ENCODE results near the gene RAD51B. TPM values are rescaled to one million over a fixed set of nuclear protein-coding genes. Genes with fewer than 3 reads are reported as not detected.

Gene RAD51B
- polyA plus RNA-seq, 1 donor (not counting 4 experiments of a cell fraction or from before 2014, with no cell fraction given) = 13.3 TPM

DNA sequence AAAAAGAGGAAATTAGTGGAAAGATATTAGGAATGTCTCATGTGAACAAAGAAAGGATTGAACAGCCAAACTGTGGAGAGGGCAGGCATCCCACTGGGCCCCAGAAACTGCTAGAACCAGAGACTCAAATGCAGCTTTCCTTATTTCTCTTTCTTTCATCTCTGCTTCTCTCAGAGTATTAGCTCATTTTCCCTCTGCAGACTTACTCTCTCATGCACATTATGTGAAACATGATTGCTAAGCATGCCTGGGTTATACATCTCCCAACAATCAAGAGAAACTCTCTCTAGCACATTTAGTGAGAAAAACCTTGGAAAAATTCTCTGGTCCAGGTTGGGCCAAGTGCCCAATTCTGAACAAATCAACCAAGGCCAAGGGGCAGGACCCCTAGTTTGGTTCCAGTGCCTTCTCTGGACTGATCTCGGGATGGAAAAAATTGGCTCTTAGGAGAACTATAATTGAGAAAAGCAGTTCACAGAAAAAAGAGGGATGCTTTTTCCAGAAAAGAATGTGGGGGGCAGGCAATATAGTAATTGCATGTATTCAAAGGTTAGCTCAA lies 313.1 kb downstream of the RAD51B start:
- H3K9me3 ChIP-seq (ENCODE audit: control insufficient read depth, low read depth, low read length) = no peaks in the 10 kb centered on the region
- H3K4me3 ChIP-seq (ENCODE audit: control insufficient read depth in 2 of 3, extremely low read depth in 1 of 3, insufficient read depth in 2 of 3, low read depth in 1 of 3, low read length in 3 of 3) = no peak overlapping the region
- dilution Hi-C loops (cut with MboI; ENCODE audit: extremely low pct_ligation_motif_present, low sequenced_read_pairs) = no loop called here
- H2AFZ ChIP-seq (ENCODE audit: control insufficient read depth, low read length) = no peak overlapping the region
- H3K36me3 ChIP-seq (ENCODE audit: control insufficient read depth in 2 of 2, extremely low read depth in 1 of 2, insufficient read depth in 2 of 2, low read length in 2 of 2) = no peaks in the 10 kb centered on the region
- TF ChIP-seq EZH2 (IDR thresholded peaks at IDR 0.05; ENCODE audit: low read length) = no peak
- TF ChIP-seq, protein P1, sequence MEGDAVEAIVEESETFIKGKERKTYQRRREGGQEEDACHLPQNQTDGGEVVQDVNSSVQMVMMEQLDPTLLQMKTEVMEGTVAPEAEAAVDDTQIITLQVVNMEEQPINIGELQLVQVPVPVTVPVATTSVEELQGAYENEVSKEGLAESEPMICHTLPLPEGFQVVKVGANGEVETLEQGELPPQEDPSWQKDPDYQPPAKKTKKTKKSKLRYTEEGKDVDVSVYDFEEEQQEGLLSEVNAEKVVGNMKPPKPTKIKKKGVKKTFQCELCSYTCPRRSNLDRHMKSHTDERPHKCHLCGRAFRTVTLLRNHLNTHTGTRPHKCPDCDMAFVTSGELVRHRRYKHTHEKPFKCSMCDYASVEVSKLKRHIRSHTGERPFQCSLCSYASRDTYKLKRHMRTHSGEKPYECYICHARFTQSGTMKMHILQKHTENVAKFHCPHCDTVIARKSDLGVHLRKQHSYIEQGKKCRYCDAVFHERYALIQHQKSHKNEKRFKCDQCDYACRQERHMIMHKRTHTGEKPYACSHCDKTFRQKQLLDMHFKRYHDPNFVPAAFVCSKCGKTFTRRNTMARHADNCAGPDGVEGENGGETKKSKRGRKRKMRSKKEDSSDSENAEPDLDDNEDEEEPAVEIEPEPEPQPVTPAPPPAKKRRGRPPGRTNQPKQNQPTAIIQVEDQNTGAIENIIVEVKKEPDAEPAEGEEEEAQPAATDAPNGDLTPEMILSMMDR (optimal IDR thresholded peaks at IDR 0.05 in 1 of 3, IDR thresholded peaks at IDR 0.05 in 1 of 3, conservative IDR thresholded peaks at IDR 0.05 in 1 of 3; ENCODE audit: extremely low read depth in 1 of 3, insufficient read depth in 2 of 3, low read length in 3 of 3) = no peak
- H3K9me1 ChIP-seq (ENCODE audit: control insufficient read depth, extremely low read depth, insufficient read depth, low read length) = no peaks in the 10 kb centered on the region
- no peaks in the 10 kb centered on the region for H4K20me1 ChIP-seq (ENCODE audit: control insufficient read depth, extremely low read depth, insufficient read depth, low read length)
- H3K9ac ChIP-seq (ENCODE audit: control insufficient read depth, extremely low read depth, insufficient read depth, low read length) = no peak overlapping the region
- no peak overlapping the region for H3K27ac ChIP-seq (ENCODE audit: control insufficient read depth, insufficient read depth, low read length)
- no peak overlapping the region for H3K4me2 ChIP-seq (ENCODE audit: control insufficient read depth, extremely low read depth, insufficient read depth, low read depth, low read length)
- FAIRE-seq = no peak
- no peaks in the 10 kb centered on the region for H3K79me2 ChIP-seq (ENCODE audit: control insufficient read depth, insufficient read depth, low read length)
- H3K4me1 ChIP-seq (ENCODE audit: control insufficient read depth, extremely low read depth, insufficient read depth, low read length) = peaks cover 27% of the 10 kb centered on the region
- DNase-seq (ENCODE audit: low read depth, low spot score) = no peak
- H3K27me3 ChIP-seq (ENCODE audit: control insufficient read depth, extremely low read depth, insufficient read depth, low read length) = no peaks in the 10 kb centered on the region

DNA sequence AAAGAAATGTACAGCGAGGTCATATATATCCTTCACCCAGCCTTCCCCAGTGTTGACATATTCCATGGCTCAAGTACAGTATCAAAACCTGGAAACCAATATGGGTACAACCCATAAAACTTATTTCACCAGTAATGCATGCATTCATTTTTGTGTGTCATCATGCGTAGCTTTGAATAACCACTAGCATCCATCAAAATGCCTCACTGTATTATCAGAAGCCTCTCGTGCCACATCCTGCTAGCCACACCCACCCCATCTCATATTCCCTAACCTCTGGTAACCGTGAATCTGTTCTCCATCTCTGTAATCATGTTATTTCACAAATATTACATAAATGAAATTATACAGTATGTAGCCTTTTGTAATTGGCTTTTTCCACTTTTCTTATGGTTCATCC lies 314.3 kb downstream of the RAD51B start:
- no peaks in the 10 kb centered on the region for H3K79me2 ChIP-seq (ENCODE audit: control insufficient read depth, insufficient read depth, low read length)
- H3K36me3 ChIP-seq (ENCODE audit: control insufficient read depth in 2 of 2, extremely low read depth in 1 of 2, insufficient read depth in 2 of 2, low read length in 2 of 2) = no peaks in the 10 kb centered on the region
- no peaks in the 10 kb centered on the region for H3K27me3 ChIP-seq (ENCODE audit: control insufficient read depth, extremely low read depth, insufficient read depth, low read length)
- dilution Hi-C loops (cut with MboI; ENCODE audit: extremely low pct_ligation_motif_present, low sequenced_read_pairs) = no loop called here
- no peak overlapping the region for H3K9ac ChIP-seq (ENCODE audit: control insufficient read depth, extremely low read depth, insufficient read depth, low read length)
- no peak overlapping the region for H2AFZ ChIP-seq (ENCODE audit: control insufficient read depth, low read length)
- no peaks in the 10 kb centered on the region for H4K20me1 ChIP-seq (ENCODE audit: control insufficient read depth, extremely low read depth, insufficient read depth, low read length)
- H3K9me3 ChIP-seq (ENCODE audit: control insufficient read depth, low read depth, low read length) = no peaks in the 10 kb centered on the region
- H3K4me2 ChIP-seq (ENCODE audit: control insufficient read depth, extremely low read depth, insufficient read depth, low read depth, low read length) = no peak overlapping the region
- DNase-seq (ENCODE audit: low read depth, low spot score) (no peak), FAIRE-seq (no peak)
- peaks cover 38% of the 10 kb centered on the region for H3K4me1 ChIP-seq (ENCODE audit: control insufficient read depth, extremely low read depth, insufficient read depth, low read length)
- no peak overlapping the region for H3K4me3 ChIP-seq (ENCODE audit: control insufficient read depth in 2 of 3, extremely low read depth in 1 of 3, insufficient read depth in 2 of 3, low read depth in 1 of 3, low read length in 3 of 3)
- no peak overlapping the region for H3K27ac ChIP-seq (ENCODE audit: control insufficient read depth, insufficient read depth, low read length)
- TF ChIP-seq, protein P1 (optimal IDR thresholded peaks at IDR 0.05 in 1 of 3, IDR thresholded peaks at IDR 0.05 in 1 of 3, conservative IDR thresholded peaks at IDR 0.05 in 1 of 3; ENCODE audit: extremely low read depth in 1 of 3, insufficient read depth in 2 of 3, low read length in 3 of 3) = no peak
- TF ChIP-seq EZH2 (IDR thresholded peaks at IDR 0.05; ENCODE audit: low read length) = no peak
- H3K9me1 ChIP-seq (ENCODE audit: control insufficient read depth, extremely low read depth, insufficient read depth, low read length) = no peaks in the 10 kb centered on the region

All from keratinocyte (primary cell).